SK-N-MC (cell line): ENCODE data around the gene SPG21.

Source experiments
- EZH2 ChIP-seq: fragments of 200-600 bp; sonication (generic); IDR thresholded peaks from one replicate; pipeline ENCODE4 v1.6.1; 2017; ENCODE audit warnings: antibody characterized with exemption
- POLR2AphosphoS5 ChIP-seq: IDR thresholded peaks from 2 replicates; pipeline ENCODE4 v1.6.1; 2012; ENCODE audit warnings: mild to moderate bottlenecking, low read depth, low read length, borderline replicate concordance

DNA sequence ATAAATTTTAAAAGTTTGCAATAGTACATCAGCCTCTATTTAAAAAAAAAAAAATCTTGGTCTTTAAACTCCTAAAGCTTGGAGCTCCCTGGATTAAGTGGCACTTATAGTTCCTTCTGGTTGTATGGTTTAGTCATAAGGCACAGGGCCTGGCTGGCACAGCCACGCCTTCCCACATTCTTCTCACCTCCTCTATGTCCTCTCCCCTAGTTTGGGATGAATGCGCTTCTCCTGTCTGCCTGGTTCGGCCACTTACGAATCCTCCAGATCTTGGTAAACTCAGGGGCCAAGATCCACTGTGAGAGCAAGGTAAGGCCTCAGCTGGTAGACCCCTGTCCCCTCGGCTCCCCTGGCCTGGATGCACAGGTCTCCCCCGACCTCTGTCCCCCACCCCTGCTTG lies 68.0 kb downstream of the SPG21 start:
- TF ChIP-seq POLR2AphosphoS5 (no peak), EZH2 (no peak)
